Neural cell (in vitro differentiated cells): ENCODE results near the gene ROCK1.

Source experiments
- CTCF ChIP-seq: fragments of 450-650 bp; IDR thresholded peaks from 2 replicates; pipeline ENCODE4 v1.5.1; 2014; ENCODE audit warnings: antibody characterized with exemption, mild to moderate bottlenecking, moderate library complexity; ENCODE audit not compliant: poor library complexity, severe bottlenecking
- EZH2 ChIP-seq: fragments of 200-600, 300-800 bp; shearing (Covaris generic), sonication (generic); IDR thresholded peaks from 2 replicates; pipeline ENCODE4 v1.6.1; 2014; ENCODE audit warnings: antibody characterized with exemption, low read length, borderline replicate concordance, mild to moderate bottlenecking; ENCODE audit not compliant: insufficient read depth, poor library complexity, severe bottlenecking
- POLR2AphosphoS5 ChIP-seq: IDR thresholded peaks from 2 replicates; pipeline ENCODE4 v1.6.1; 2012
- REST ChIP-seq: IDR thresholded peaks from 2 replicates; pipeline ENCODE4 v1.6.1; 2012; ENCODE audit warnings: borderline replicate concordance
- TAF1 ChIP-seq: IDR thresholded peaks from 2 replicates; pipeline ENCODE4 v1.6.1; 2012; ENCODE audit warnings: low read depth

- TF ChIP-seq TAF1 (no peak), CTCF (no peak), EZH2 (no peak), POLR2AphosphoS5 (no peak), REST (no peak)
Measured at GRCh38 chr18:21112140-21112473, 494 bp upstream of the ROCK1 start.
